HG03135 (cell line): ENCODE measurements around the gene PARP1.
"Not testable (repeated sequence)": the region's sequence is repeated elsewhere in the genome, so short reads cannot be mapped to it uniquely, and the experiment has no call there.

Experiments used
- ATAC-seq: cut with Tn5 transposase; IDR thresholded peaks from one replicate; pipeline ENCODE4 v1.9.1; 2021; ENCODE audit warnings: mild to moderate bottlenecking, moderate library complexity; ENCODE audit not compliant: unreplicated experiment

PARP1 gene

GRCh38 chr1:226355669-226356551 lies 52.0 kb downstream of the PARP1 start:
- no peak for ATAC-seq

GRCh38 chr1:226355016-226355415 lies 52.9 kb downstream of the PARP1 start:
- no peak for ATAC-seq

- ATAC-seq, result no peak
Measured at GRCh38 chr1:226353698-226354525, 54.0 kb downstream of the PARP1 start.

GRCh38 chr1:226351709-226352108 lies 56.2 kb downstream of the PARP1 start:
- no peak for ATAC-seq

GRCh38 chr1:226350519-226350865 lies 57.4 kb downstream of the PARP1 start:
- no peak for ATAC-seq

- ATAC-seq, result no peak
Measured at GRCh38 chr1:226349801-226350518, 57.9 kb downstream of the PARP1 start.

- no peak for ATAC-seq
Measured at GRCh38 chr1:226349081-226349480, 58.8 kb downstream of the PARP1 start.

GRCh38 chr1:226344441-226345259 lies 63.2 kb downstream of the PARP1 start:
- no peak for ATAC-seq

GRCh38 chr1:226342656-226343055 lies 65.2 kb downstream of the PARP1 start:
- no peak for ATAC-seq

GRCh38 chr1:226340111-226340510 lies 67.8 kb downstream of the PARP1 start:
- not testable (repeated sequence) for ATAC-seq

- no peak for ATAC-seq
Measured at GRCh38 chr1:226337276-226337875, 70.5 kb downstream of the PARP1 start.

- ATAC-seq, result no peak
Measured at GRCh38 chr1:226335661-226336060, 72.2 kb downstream of the PARP1 start.

GRCh38 chr1:226332947-226333346 lies 74.9 kb downstream of the PARP1 start:
- ATAC-seq, result no peak

GRCh38 chr1:226329237-226329636 lies 78.7 kb downstream of the PARP1 start:
- ATAC-seq, result no peak

- no peak for ATAC-seq
Measured at GRCh38 chr1:226327761-226328162, 80.1 kb downstream of the PARP1 start.

GRCh38 chr1:226325178-226325577 lies 82.7 kb downstream of the PARP1 start:
- no peak for ATAC-seq

GRCh38 chr1:226324479-226324878 lies 83.4 kb downstream of the PARP1 start:
- ATAC-seq, result no peak

- ATAC-seq, result no peak
Measured at GRCh38 chr1:226322986-226323385, 84.9 kb downstream of the PARP1 start.

GRCh38 chr1:226320930-226321329 lies 87.0 kb downstream of the PARP1 start:
- ATAC-seq, result no peak

- no peak for ATAC-seq
Measured at GRCh38 chr1:226318471-226318870, 89.4 kb downstream of the PARP1 start.
